T-helper 2 cell (primary cell): ENCODE results near the gene SIK2.
"Not testable (repeated sequence)": the region's sequence is repeated elsewhere in the genome, so short reads cannot be mapped to it uniquely, and the experiment has no call there.

Source experiments
- DNase-seq, 5 experiments: peaks; one replicate each; pipeline versions ENCODE4 v3.0.0 to v3.0.0-alpha.2; 2012 to 2022

The SIK2 gene

DNA sequence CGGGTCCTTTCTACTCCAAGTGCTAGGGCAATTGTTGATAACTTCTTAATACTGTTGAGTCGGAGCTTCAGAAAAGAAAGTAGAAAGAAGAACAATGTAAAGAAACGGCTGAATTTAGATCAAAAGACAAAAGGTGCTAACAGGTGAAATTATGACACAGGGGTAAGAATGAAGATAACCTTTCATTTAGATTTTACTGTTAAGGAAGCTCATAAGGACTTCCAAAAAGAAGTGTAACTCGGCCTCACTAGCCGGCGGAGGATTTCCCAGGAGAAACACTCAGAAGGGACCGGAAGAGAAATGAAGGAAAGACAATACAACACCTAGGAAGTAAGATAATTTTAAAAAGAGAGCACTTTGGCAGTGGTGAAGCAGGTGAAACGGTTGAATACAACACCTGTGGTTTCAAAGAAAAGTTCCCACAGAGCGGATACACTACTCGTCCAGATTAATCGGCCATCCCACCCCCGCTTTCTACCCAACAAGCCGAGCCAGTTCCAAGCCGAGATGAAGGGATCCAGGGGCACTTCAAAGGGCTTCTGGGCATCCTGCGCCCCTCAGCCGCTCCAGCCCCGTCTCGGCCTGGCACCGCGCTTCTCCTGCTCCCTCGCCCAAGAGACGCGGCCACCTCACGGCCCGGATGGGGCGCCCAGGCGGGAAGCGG lies 163.2 kb downstream of the SIK2 start:
- no peak for DNase-seq

DNA sequence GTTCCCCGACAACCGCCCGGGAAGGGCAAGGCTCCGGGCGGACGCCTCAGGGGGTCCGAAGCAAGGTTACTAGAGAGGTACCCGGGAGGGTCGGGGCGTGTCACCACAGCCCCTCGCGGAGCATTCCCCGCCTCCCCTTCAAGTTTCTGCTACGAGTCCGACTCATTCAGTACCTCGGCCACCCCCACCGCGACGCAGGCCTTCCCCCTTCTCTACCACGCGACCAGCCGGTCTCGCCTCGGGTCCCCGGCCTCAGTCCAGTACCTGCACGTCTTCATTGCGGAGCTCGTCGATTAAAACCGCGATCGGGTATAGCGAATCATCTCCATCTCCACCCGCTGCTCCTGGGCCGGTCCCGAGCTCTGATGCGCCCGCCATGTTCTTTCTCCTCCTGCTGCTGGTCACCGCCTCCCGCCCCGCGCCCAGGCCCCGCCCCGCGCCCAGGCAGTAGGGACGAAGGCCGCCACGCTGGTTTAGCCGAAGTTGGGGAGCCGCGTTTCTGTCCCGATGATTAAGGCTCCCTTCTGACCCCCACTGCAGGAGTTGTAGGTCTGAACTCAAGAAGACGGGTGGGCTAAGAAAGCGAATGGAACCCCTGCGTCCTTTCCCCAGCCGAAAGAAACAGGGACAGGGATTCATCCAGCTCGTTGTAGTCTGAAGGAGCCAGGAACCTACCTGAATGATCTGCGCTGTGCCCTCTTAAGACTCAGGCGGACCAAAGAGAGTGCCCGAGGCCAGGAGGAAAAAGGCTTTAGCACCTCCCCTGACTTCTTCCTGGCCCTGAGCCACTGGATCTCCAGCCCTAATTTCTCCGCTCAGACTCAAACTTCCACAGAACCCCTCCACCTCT lies 164.0 kb downstream of the SIK2 start, which contains the start of gene PPP2R1B:
TSS of gene PPP2R1B (minus strand) at position 406 of the 850 bp plus-strand sequence. CDS start at position 378, 28 bp downstream.
- peak; percentile 53 to 76 (median 61) for DNase-seq

DNA sequence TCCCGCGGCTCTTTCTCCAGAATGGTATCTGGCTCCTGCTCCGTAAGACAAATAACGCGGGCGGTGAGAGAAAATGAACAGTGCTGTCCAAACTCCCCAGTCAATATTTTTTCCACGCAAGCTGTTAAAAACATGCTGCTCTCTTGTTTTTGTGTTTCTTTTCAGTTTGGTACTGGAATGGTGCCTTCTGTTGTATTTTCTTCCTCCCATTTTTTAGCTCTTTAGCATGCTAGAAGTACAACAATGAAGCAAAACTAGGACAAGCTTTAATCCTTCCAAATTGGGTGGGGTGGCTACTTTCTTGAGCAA lies 164.5 kb downstream of the SIK2 start:
- DNase-seq = no peak

DNA sequence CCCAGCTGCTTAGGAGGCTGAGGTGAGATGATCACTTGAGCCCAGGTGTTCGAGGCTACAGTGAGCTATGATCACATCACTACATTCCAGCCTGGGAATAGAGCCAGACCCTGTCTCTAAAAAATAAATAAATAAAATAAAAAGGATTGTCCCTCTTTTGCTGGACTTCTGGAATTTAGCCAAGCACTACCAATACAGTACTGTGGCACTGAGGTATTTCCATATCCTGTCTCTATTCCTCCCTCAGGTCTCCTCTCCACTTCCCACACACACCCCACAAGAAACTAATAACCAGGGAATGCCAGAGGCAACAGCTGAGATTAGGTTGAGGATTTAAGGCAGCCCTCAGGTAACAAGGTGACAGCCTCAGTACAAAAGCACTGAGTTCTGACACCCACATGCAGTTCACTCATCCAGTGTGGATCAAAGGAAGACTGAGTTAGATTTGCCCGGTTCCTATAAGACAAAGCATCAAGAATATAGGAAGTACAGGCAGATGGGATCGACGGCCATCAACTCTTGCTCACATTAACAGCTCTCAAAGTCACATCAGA lies 168.4 kb downstream of the SIK2 start:
- no peak for DNase-seq

DNA sequence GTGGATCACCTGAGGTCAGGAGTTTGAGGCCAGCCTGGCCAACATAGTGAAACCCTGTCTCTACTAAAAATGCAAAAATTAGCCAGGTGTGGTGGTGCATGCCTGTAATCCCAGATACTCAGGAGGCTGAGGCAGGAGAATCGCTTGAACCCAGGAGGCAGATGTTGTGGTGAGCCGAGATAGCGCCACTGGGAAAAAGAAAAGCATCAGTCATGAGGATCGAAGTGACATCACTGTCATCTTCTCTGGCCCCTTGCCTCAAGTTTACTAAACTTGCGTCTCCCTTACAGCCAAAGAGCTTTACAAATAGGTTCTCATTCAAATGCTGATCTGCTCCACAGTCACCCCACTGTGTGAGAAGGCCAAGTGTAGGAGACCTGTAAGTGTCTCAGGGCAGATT lies 169.0 kb downstream of the SIK2 start:
- not testable (repeated sequence) for DNase-seq

DNA sequence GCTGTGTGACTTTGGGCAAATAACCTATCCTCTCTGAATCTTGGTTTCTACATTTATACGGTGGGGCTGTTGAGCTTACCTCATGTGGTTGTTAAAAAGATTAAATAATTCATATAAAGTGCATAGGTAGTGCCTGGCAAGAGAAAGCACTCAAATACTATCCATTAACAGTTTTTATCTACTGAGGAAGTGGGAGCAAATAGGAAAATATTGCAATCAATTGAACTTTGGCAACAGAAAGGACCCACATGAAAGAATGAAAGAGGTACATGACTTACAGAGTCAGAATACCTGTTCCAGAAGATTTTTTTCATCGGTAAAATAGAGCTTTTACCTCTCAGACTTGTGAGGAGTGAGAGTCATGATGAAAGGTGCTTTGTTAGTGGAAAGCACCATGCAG lies 170.3 kb downstream of the SIK2 start:
- no peak for DNase-seq

DNA sequence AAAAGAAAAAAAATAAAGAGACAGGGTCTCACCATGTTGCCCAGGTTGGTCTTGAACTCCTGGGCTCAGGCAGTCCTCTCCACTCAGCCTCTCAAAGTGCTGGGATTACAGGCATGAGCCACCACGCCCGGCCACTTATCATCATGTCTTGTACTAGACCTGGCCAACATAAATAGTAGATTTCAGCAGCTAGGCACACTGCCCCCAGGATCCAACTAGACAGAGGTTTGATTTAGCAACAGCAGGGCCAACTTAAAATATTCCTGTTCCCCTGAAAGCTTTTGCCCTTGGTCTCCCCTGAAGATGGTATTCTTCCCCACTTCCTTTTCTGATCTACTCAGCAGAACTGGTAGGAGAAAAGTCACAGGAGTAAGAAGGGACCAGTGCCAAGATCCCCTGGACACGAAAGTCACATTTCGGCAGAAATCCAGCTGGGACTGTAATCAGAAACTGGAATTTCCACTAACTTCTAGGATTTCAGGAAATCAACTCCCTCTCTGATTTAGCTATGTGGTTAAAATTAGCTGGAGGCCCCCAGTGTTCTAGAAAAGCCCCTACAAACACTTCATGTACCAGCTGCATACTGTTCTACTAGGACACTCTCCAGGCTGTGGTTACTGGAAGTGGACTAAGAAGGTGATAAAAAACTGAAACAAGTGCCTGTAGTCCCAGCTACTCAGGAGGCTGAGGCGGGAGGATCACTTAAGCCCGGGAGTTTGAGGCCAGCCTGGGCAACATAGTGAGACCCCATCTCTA lies 172.9 kb downstream of the SIK2 start:
- DNase-seq = no peak

DNA sequence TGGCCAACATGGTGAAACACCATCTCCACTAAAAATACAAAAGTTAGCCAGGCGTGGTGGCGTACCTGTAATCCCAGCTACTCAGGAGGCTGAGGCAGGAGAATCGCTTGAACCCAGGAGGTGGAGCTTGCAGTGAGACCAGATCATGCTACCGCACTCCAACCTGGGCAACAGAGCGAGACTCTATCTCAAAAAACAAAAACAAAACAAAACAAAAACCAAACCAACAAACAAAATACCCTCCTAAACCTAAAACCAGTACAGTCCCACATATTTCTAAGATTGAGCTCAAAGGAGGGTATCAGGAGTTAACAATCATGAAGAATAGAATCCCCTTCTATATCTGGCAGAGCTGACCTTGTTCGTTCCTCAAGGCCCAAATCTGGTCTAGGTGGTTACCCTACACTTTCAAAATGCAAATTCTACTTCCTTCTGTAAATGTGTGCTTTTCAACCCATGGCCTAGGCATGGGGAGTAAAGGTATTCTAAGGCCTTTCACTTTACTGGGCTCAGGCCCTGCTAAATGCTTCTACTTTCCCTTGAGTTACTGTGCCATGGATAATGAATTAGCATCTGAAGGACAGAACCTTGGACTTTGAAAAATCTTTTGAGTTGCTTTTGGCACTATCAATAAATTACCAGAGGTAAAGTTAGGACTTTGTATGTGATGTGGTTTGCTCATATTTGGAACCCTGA lies 174.3 kb downstream of the SIK2 start:
- no peak for DNase-seq

DNA sequence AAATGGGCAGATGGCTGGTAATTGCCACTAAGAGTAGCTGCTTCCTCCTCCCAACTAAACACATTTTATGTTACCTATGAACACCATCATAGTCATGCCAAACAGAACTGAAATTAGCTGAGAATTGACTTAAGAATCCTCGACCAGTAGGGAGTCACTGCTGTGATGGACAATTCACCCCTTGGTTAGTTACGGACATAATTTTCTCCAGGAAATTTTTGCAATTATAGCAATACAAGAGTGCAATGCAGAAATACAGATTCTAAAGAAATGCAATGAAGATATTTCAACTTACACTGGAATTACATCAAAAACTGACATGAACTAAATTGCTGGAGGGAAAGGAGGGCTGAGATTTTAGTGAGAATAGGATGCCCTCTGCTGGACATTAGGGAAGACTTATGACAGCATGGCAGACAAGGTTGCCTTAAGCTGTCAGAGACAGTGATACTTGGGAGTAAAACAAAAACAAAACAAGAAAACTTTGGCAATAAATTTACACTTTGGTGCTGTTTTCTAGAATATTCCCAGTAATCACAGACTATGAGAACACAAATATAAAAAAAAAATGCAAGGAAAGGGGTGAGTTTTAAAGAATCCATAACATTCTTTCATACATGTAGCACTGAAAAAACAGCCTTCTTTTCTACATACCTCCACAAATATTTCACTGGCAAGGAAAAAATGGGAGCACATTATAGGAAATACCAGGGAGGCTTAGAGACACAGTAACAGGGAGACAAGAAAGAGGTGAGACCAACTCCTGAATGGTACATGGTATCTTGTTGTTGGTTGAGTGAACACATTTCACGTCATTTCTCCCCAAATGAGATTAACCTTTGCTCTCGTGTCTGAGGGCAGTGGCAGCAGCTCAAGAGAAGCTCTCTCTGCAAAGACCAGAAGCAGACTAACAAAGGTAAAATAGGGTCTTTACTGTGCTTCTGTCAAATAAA lies 175.1 kb downstream of the SIK2 start:
- peak in 2 of 5 experiments; percentile 29 to 73 for DNase-seq

DNA sequence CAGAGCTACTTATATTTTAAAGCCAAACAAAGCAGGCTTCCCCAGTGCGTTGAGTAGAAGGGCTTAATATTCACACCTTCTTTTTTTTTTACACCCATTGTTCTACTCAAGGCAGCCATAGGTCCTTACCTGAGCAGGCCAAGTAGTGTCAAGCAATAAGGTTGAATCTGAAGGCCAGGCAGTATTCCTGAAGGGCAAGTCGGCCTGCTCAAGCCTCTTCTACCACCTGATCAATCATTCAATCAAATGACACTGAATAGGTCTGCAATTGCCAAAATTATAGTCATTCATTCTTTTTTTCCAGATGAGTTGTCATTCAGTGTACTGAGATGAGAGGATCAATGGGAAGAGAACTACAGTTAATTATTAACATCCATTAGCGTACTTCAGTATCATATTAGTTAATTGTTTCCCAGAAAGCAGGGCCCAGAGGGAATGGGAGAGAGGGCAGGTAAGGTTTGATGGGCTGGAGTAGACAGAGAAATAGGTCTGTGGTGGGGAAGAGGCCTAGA lies 175.9 kb downstream of the SIK2 start:
- DNase-seq = no peak

DNA sequence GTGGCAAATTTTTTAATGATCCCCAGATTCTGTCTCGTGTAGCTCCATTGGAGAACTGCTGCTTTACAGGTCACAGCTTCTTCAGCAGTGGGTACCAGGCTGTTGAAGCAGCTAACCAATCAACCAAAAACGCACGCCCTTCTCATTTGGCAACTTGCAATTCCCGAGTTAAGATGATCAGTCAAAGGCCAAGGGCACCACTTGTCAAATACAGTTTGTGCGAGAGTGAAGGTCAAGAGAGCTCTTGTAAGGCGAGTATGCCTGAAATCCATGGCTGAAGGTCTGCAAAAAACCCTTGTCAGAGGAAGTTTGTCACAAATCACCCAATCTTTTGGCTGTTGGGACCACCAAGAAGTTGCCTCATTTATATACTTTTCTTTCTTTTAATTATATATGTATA lies 176.9 kb downstream of the SIK2 start:
- no peak for DNase-seq
